Bronchial epithelial cell (primary cell): Measurements from ENCODE around the gene ITGB4. TPM values are rescaled to one million over a fixed set of nuclear protein-coding genes. Genes with fewer than 3 reads are reported as not detected.
"Not testable (repeated sequence)": the region's sequence is repeated elsewhere in the genome, so short reads cannot be mapped to it uniquely, and the experiment has no call there.

Experiments
- DNase-seq: peaks from one replicate; pipeline ENCODE4 v3.0.0-alpha.2; 2010; ENCODE audit warnings: low read depth
- FAIRE-seq: peaks from 2 replicates; lab custom pipeline; 2011; peaks lifted over from hg19 to GRCh38; lab: Jason Lieb, UNC
- H3K27me3 ChIP-seq: 2 replicates; pipeline ENCODE4 v1.5.1; 2011; ENCODE audit warnings: low read length; ENCODE audit not compliant: control insufficient read depth, insufficient read depth
- H3K36me3 ChIP-seq: 2 replicates; pipeline ENCODE4 v1.5.1; 2011; ENCODE audit warnings: low read length; ENCODE audit not compliant: control insufficient read depth, insufficient read depth
- H3K4me3 ChIP-seq: 2 replicates; pipeline ENCODE4 v1.5.1; 2011; ENCODE audit warnings: mild to moderate bottlenecking, low read depth, low read length, control low read depth
- CTCF ChIP-seq: IDR thresholded peaks from 2 replicates; pipeline ENCODE4 v1.5.1; 2011; ENCODE audit warnings: mild to moderate bottlenecking, moderate library complexity, low read length, control low read depth, inconsistent platforms; ENCODE audit not compliant: insufficient read depth, severe bottlenecking
- total RNA-seq: library from RNA; depleted of rRNA; stranded (reverse); fragments of >200 nt; gene quantifications from 2 replicates; pipeline ENCODE4 v1.2.1, GENCODE V29; 2014

Gene ITGB4
- total RNA-seq, 1 donor from 2014 or later, result 565 TPM

DNA sequence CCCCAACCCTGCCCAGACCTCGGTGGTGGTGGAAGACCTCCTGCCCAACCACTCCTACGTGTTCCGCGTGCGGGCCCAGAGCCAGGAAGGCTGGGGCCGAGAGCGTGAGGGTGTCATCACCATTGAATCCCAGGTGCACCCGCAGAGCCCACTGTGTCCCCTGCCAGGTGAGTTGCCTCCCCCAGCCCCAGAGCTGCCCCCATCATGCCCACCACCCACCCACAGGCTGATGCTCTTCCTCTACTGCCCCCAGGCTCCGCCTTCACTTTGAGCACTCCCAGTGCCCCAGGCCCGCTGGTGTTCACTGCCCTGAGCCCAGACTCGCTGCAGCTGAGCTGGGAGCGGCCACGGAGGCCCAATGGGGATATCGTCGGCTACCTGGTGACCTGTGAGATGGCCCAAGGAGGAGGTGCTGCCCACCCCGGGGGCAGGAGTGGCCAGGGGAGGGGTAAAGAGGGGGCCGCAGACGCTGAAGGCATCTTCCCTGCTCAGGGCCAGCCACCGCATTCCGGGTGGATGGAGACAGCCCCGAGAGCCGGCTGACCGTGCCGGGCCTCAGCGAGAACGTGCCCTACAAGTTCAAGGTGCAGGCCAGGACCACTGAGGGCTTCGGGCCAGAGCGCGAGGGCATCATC lies 35.3 kb downstream of the ITGB4 start:
- no peak for FAIRE-seq
- no peak for TF ChIP-seq CTCF
- no peak overlapping the region for H3K4me3 ChIP-seq
- peaks cover 55% of the 10 kb centered on the region for H3K36me3 ChIP-seq
- no peak for DNase-seq
- H3K27me3 ChIP-seq, result no peaks in the 10 kb centered on the region

DNA sequence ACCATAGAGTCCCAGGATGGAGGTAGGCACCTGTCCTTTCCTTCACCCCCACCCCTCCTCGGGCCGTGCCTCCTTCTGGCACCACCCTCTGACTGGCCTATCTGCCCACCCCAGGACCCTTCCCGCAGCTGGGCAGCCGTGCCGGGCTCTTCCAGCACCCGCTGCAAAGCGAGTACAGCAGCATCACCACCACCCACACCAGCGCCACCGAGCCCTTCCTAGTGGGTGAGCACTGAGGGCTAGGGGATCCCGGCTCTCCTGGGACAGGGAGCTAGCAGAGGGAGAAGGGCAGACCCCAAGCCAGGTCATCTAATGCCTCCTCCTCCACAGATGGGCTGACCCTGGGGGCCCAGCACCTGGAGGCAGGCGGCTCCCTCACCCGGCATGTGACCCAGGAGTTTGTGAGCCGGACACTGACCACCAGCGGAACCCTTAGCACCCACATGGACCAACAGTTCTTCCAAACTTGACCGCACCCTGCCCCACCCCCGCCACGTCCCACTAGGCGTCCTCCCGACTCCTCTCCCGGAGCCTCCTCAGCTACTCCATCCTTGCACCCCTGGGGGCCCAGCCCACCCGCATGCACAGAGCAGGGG lies 35.9 kb downstream of the ITGB4 start:
- peaks cover 52% of the 10 kb centered on the region for H3K36me3 ChIP-seq
- no peak for FAIRE-seq

GRCh38 chr17:75758131-75758905 lies 37.1 kb downstream of the ITGB4 start:
- DNase-seq (no peak), FAIRE-seq (no peak)
- peaks cover 41% of the 10 kb centered on the region for H3K36me3 ChIP-seq
- no peaks in the 10 kb centered on the region for H3K27me3 ChIP-seq
- H3K4me3 ChIP-seq, result no peak overlapping the region
- peak; percentile 26 for TF ChIP-seq CTCF

More for the DNA sequence above, 35.9 kb downstream of the ITGB4 start:
- Histone ChIP-seq H3K4me3 (no peak overlapping the region), H3K27me3 (no peaks in the 10 kb centered on the region)
- no peak for TF ChIP-seq CTCF
- no peak for DNase-seq

DNA sequence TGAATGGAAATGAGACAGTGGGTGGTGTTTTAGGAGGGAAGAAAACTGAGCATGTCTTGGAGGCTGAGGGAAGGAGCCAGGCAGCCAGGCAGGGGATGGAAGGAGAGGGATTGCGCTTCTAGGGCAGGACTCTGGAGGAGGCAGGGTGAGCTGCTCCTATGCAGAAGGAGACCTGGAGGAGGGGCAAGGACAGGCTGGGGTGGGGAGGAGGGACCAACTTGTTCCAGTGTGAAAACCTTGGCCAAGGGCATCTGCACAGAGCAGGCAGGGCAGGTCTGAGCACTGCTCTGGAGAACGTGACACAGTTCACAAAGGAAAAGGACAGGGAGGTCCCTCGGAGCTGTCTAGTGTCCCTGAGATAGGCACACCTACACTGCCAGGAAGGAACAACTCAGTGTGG lies 38.2 kb downstream of the ITGB4 start:
- DNase-seq (no peak), FAIRE-seq (no peak)
- H3K4me3 ChIP-seq, result no peak overlapping the region
- no peak for TF ChIP-seq CTCF
- peaks cover 34% of the 10 kb centered on the region for H3K36me3 ChIP-seq
- no peaks in the 10 kb centered on the region for H3K27me3 ChIP-seq

- not testable (repeated sequence) for DNase-seq, FAIRE-seq, H3K4me3 ChIP-seq, H3K27me3 ChIP-seq
- H3K36me3 ChIP-seq, result peaks cover 30% of the 10 kb centered on the region
Measured at GRCh38 chr17:75759978-75760640, 38.9 kb downstream of the ITGB4 start.
